HepG2 (cell line): ENCODE results near the gene FFAR1. TPM values are rescaled to one million over a fixed set of nuclear protein-coding genes. Genes with fewer than 3 reads are reported as not detected.

Source experiments
- ATF5 ChIP-seq: sonication (generic); formaldehyde crosslinking; IDR thresholded peaks from 2 replicates; pipeline ENCODE4 v1.4.0; 2020; ENCODE audit warnings: mild to moderate bottlenecking, low read depth, missing genetic modification reagents
- CHCHD3 ChIP-seq: sonication (generic); formaldehyde crosslinking; IDR thresholded peaks from 2 replicates; pipeline ENCODE4 v1.8.0; 2022; ENCODE audit warnings: mild to moderate bottlenecking, missing genetic modification reagents, moderate library complexity
- CREM ChIP-seq, 2 experiments: sonication (generic) in 1 of 2; formaldehyde crosslinking in 1 of 2; IDR thresholded peaks; 2 replicates each; pipeline versions ENCODE4 v1.4.0 to v1.6.1; 2016 to 2020; ENCODE audit warnings: antibody characterized with exemption in 1 of 2, mild to moderate bottlenecking in 1 of 2, missing genetic modification reagents in 1 of 2
- ERF ChIP-seq: IDR thresholded peaks from 2 replicates; pipeline ENCODE4 v1.6.1; 2018; ENCODE audit warnings: missing biosample characterization, missing genetic modification reagents
- HNRNPK ChIP-seq: fragments of 200-400 bp; formaldehyde crosslinking; IDR thresholded peaks from 2 replicates; pipeline ENCODE4 v1.6.1; 2018; ENCODE audit warnings: low read length, low read depth, moderate library complexity, mild to moderate bottlenecking; ENCODE audit not compliant: poor library complexity, severe bottlenecking
- PAXIP1 ChIP-seq: sonication (generic); formaldehyde crosslinking; conservative IDR thresholded peaks from 2 replicates; pipeline ENCODE4 v1.4.0; 2020; ENCODE audit warnings: mild to moderate bottlenecking, missing genetic modification reagents, moderate library complexity
- ZKSCAN5 ChIP-seq: sonication (generic); formaldehyde crosslinking; IDR thresholded peaks from 2 replicates; pipeline ENCODE4 v1.5.1; 2020; ENCODE audit warnings: mild to moderate bottlenecking, missing genetic modification reagents
- ZNF234 ChIP-seq: sonication (generic); formaldehyde crosslinking; conservative IDR thresholded peaks from 2 replicates; pipeline ENCODE4 v1.5.1; 2020; ENCODE audit warnings: mild to moderate bottlenecking, missing genetic modification reagents
- ZNF318 ChIP-seq: sonication (generic); formaldehyde crosslinking; IDR thresholded peaks from 2 replicates; pipeline ENCODE4 v1.4.0; 2020; ENCODE audit warnings: mild to moderate bottlenecking, missing genetic modification reagents
- ZNF513 ChIP-seq: sonication (generic); formaldehyde crosslinking; conservative IDR thresholded peaks from 2 replicates; pipeline ENCODE4 v1.5.0; 2020; ENCODE audit warnings: missing genetic modification reagents
- ZNF792 ChIP-seq: IDR thresholded peaks from 2 replicates; pipeline ENCODE4 v1.6.1; 2016
- polyA plus RNA-seq, 8 experiments: library from polyadenylated mRNA; depleted of rRNA in 3 of 8; stranded (reverse) in 7 of 8; unstranded in 1 of 8; fragments of >200 nt; fragmentation: Illumina TruSeq in 4 of 8; extraction: Trizol in 4 of 8; gene quantifications; 2 replicates each; pipeline versions ENCODE4 v1.2.1 to v1.2.3, GENCODE V29; 2011 to 2016; ENCODE audit warnings: low read depth in 4 of 8, missing spikeins in 1 of 8, mixed read lengths in 1 of 8; ENCODE audit not compliant: insufficient read depth in 1 of 8
- total RNA-seq, 5 experiments: library from RNA; depleted of rRNA; stranded (reverse); fragments of >200 nt; fragmentation: Illumina TruSeq; extraction: Trizol; gene quantifications; 2 replicates each; pipeline ENCODE4 v1.2.3, GENCODE V29; 2016; ENCODE audit warnings: low read depth in 1 of 5

FFAR1 gene
- total and polyA plus RNA-seq, 2 of the 13 experiments (the other 11 are each of a cell fraction or from before 2014, with no cell fraction given), result not detected

GRCh38 chr19:35388277-35389054 is 40.8 kb downstream of the FFAR1 start (continued):
- TF ChIP-seq ZNF513 (CRISPR knock-in tag) (no peak), ZNF234 (no peak), ERF (CRISPR knock-in tag) (0 out of 2 replicates have a peak, but pooled peaks have one; percentile 20), ZKSCAN5 (CRISPR knock-in tag) (no peak), CREM (IDR thresholded peaks at IDR 0.05) (no peak), CREM (CRISPR knock-in tag; IDR thresholded peaks at IDR 0.05) (no peak), PAXIP1 (CRISPR knock-in tag) (peak; percentile 74), ZNF792 (CRISPR knock-in tag) (0 out of 2 replicates have a peak, but pooled peaks have one; percentile 39), ZNF318 (CRISPR knock-in tag) (no peak), ATF5 (CRISPR knock-in tag) (no peak), HNRNPK (no peak), CHCHD3 (CRISPR knock-in tag) (no peak)
